Non-pigmented ciliary epithelial cell (primary cell): Measurements from ENCODE around the gene AGAP1.

Experiments
- DNase-seq: peaks from one replicate; pipeline ENCODE4 v3.0.0-alpha.2; 2010; ENCODE audit warnings: low read depth

Gene AGAP1

DNA sequence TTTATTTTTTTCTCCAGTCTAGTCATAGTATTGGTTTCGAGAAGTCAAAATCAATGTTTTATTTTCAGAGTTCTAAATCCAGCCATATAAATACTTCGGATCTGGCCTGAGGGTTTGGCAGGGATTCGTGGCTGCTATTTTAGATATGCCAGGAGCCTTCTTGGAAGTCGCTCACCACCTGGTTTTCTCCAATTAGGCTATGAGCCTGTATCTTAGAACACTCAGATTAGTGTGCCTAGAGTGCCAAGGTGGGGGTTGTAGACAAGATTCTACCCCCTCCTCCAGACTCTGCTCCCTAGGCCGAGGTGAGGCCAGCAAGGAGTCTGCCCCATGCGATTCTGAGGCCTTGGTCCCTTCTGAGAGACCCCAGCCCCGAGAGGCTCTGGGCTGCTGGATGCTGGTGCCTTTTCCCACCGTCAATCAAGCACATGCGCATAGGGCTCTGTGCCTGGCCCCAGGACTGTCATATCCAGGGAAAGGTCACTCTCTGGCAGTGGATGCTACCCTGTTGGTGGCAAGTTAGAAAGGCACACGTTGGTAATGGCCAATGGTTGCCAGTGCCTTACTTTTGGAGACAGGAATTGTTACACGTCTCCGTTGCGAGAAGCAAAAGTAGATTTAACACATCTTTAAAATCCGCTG is 197.1 kb downstream of the AGAP1 start:
- DNase-seq, result no peak

GRCh38 chr2:235692076-235692475 is 198.2 kb downstream of the AGAP1 start:
- DNase-seq, result no peak

DNA sequence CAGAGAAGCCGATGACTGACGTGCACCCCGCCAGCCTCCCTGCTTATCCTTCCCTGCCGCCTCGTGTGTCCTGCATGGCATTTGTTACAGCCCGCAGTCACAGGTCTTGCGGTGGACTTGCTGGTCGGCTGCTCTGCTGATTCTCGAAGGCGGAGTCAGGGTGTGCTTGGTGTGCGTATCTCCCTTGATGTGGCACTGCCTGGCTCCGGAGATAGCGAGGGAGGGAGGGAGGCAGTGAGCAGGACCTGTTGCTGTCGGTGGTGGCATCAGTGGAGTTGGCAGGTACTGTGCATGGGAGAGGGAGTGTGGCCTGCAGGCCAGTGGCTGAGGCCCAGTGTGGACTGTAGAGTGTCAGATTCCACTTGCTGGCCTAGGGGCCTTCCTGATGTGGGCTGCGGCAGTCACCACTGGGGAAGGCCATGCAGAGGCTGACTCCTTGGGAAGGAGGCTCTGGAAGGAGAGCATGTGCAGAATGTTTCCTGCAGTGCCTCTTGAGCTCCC is 198.9 kb downstream of the AGAP1 start:
- DNase-seq, result no peak

DNA sequence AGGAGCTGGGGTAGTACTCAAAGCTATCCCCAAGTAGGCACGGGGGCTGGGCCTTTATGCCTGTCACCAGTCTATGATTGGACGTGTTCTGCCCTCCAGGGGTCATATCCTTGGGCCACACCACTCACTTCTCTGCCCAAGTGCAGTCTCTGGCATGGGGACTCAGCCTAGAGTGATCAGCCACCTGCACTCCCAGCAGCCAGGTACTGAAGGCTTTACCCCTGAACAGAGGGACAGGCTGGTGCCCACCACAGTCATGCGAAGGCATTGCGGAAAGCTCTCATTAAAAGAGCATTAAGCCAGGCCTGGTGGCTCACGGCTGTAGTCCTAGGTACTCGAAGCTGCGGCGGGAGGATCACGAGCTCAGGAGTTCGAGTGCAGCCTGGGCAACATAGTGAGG is 199.4 kb downstream of the AGAP1 start:
- DNase-seq, result no peak

DNA sequence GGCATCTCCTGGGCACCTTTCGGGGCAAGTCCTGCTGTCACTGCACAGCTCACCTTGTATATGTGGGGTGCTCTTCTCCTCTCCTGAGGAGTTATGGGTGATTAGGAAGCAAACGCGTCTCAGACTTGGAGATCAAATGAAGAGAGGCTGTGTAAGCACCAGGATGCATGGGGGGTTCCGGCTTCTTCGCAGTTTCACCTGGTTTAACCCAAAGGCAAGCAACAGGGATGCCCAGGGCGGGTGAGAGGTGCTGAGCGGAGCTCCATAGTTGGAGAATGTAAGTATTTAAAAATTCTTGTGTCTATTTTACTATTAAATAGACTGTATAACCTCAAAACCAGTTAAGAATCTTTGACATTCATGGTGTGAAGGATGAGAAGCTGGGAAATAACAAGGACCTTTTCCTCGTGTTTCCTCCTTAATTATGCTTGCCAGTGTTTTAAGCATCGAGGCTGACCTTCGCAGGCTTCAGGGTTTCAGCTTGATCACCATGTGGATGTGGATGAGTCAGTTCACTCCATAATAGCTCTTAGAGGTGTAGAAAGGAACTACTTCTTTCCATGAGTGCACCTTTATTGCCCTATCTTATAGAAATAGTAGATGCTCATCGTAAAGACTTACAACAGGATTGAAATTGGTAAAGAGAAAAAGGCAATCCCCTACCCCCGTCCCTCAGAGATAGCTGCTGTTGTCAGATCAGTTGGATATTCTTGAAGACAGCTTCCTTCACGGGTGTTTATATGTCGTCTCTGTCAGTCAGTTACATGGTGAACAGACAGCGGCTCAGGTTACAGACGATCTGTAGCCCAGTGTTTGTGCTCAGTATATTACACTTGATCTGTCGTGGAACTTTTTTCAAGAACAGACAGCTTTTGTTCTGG is 201.1 kb downstream of the AGAP1 start:
- DNase-seq, result no peak

GRCh38 chr2:235695602-235695895 is 201.7 kb downstream of the AGAP1 start:
- no peak for DNase-seq

DNA sequence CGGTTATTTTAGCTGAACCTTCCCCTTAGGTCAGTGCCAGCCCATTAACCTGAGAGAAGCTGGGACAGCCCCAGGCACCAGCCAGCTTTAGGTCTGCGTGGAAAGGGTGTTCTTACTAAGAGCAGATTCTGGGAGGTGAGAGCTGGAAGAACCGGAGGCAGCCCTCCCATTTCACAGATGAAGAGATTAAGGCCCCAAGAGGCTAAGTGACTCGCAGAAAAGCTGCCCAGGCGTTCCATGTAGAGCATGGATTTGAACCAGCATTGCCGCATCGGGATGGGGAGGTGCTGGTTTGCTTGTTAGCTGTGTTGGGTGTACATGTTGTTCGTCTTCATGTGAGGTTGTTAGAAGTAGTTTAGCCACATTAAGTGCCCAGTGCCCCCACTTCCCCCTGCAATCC is 203.2 kb downstream of the AGAP1 start:
- no peak for DNase-seq

DNA sequence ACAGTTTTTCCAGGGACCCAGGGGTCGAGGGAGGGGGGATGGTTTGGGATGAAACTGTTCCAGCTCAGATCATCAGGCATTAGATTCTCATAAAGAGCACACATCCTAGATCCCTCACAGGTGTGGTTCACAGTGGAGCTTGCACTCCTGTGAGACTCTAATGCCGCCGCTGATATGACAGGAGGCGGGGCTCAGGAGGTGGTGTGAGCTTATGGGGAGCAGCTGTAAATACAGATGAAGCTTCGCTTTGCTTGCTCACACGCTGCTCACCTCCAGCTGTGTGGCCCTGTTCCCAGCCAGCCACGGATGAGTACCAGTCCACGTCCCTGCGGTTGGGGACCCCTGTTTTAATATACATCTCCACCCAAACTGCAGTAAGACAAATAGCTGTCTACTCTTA is 204.2 kb downstream of the AGAP1 start:
- DNase-seq, result no peak

DNA sequence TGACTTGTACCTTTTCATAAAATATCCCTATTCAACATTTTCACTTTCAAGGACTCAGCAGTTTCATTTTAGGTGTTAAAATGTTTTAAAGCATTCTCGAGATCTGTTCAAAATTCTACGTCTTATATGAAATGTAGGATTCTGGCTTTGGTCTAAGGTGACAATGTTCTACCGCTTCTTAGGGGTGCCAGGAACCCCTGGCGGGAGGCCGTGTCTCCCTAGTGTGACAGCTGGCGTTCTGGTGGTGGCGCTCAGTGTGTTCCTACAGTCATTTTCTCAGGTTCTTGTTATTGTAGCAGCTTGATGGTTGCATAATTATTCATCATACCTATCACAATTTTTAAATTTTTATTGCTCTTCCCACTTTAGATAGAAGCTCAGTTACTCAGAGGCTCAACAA is 204.6 kb downstream of the AGAP1 start:
- no peak for DNase-seq

- no peak for DNase-seq
These were observed 205.7 kb downstream of the AGAP1 start for GRCh38 chr2:235699576-235699975.

DNA sequence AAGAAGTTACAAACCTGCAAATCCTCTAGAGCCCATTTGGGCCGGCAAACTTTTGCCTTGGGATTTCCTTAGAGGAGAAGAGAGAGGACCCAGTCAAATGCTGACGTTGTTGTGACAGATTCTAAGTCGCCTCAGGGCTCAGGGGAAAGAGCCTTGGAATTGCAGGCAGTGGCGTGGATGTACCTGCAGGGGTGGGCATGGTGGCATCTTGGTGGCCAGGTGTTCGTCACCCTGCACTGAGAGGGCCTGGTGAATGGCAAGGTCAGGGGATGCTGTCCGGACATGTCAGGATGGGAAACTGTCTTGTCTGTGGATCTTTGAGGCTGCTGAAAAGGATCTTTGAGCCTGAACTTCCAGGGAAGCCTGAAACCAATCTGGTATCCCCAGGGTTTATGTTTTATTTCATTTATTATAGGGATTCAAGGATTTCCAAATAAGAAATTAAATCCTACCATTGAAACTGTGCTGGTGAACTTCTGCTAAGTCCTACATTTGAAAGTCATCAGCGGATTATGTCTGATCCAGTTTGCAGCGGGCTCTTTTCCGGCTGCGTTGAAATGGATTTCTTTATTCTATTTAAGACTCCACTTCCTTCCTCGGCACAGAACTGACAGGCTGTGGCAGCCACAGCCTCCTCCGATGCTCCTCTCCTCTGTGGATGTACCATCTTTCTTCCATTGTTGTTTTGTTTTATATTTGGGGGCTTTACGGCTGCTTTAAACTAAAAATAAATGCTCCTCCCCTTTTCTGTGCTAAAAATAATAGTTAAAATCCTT is 207.6 kb downstream of the AGAP1 start:
- no peak for DNase-seq

DNA sequence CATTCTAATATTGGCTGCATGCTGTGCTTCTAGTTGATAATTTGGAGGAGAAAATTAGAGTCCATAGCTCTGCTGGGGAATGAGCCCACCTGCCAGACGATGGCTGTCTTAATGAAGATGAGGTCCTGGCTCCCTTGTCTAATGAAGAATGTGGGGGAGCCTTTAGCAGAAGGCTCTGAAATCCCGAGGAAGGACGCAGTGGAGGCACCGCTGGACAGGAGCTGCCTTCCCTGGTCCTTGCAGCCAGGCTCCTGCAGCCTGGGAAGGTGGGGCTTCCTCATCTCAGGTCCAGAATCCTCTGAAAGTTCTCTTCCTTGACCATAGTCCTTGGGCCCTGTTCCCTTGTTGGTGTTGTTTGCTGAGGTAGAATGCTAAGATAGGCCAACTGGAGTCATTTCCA is 208.3 kb downstream of the AGAP1 start:
- DNase-seq, result no peak

DNA sequence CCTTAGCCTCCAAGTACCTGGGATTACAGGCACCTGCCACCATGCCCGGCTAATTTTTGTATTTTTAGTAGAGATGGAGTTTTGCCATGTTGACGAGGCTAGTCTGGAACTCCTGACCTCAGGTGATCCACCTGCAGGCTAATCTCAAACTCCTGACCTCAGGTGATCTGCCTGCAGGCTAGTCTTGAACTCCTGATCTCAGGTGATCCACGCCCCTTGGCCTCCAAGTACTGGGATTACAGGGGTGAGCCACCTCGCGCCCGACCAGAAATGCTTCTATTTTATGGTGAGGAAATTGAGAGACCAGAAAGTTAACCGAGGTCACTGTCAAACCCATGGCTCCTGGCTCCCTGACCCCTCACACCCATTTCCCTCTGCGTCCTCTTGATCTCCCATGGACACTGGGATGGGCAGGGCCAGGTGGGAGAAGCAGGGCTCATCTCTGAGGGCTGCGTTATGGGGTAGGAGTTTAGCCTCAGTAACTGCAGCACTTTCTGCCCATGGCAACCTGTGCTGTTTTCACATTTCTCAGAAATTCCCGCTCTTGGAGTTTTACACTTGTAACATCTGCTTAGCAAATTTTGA is 210.0 kb downstream of the AGAP1 start:
- no peak for DNase-seq

DNA sequence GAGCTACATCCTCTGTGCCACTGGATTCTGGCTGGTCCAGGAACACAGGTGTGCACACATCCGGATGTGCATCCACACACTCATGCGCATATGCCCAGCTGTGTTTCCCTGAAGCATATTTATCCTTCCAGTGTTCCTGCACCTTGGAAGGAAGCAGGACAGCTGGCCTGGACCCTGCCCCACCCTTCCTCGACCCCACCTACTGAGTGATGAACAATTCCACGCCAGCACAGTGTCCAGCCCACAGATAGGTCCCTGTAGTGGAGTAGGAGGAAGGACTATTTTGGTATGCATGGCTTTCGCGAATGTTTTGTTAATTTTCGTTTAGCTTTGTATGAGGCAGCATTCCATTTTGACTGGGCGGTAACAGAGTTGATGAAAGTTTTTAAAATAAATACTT is 211.5 kb downstream of the AGAP1 start:
- no peak for DNase-seq

DNA sequence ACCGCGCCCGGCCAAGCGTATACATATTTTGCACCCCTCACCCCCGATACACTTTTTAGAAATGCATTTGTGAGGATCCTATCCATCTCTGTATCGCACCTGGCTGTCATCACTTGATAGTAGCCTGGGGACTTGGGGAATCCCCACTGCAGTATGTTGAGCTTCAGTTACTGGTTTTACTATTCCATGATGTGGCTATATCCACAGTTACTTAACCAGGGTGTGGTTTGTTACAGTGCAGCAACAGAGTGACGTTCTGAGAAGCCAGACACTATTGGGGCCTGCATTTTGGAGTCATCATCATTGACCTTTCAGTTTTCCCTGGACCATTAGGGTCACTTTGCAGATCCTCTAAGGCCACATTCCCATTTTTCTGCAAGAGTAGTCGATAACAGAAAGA is 212.7 kb downstream of the AGAP1 start:
- no peak for DNase-seq

GRCh38 chr2:235707411-235708096 is 213.7 kb downstream of the AGAP1 start:
- DNase-seq, result no peak

DNA sequence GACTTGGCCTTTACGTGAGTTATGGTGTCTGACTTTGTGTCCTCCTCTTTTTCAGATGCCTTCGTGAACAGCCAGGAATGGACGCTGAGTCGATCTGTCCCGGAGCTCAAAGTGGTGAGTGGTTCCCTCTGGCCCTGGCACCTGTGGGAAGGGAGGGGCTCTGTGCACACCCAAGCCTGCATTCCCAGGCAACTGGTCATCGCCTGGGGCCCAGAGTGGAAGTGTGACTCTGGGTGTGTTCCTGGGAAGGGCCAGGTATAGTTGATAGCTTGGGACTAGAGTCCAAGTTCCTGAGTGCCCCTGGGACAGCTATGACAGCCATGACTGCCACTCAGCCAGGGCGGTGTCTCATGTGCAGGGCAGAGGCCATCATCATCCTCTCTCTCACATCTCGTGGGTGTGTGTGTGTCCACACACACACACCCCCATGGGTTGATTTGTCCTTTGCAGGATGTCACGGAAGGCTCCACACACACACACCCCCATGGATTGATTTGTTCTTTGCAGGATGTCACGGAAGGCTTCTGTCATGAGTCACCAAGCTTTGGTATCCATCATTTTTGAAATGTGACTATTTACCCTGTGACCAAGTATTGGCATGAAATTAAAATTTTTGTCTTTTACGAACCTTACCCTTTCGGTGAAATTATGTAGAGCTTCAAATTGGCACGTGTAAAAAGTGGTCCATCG is 215.4 kb downstream of the AGAP1 start:
- DNase-seq, result no peak

- no peak for DNase-seq
These were observed 216.4 kb downstream of the AGAP1 start for GRCh38 chr2:235709969-235710879.

DNA sequence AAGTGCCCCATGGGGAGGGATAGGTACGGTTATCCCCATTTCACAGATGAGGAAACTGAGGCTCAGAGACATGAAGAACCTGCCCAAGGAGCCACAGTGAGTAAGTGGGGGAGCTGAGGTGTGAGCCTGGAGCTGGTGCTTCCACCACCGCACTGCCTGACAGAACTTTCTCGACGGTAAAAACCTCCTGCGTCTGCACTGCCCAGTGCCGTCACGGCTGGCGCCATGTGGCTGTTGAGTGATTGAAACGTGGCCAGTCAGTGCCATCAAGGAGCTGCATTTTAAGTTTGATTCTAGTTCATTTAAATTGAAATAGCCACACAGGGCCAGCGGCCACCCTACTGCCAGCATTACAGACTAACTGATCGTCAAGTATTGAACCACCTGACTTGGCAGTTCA is 217.1 kb downstream of the AGAP1 start:
- no peak for DNase-seq

- no peak for DNase-seq
These were observed 217.7 kb downstream of the AGAP1 start for GRCh38 chr2:235711527-235711926.
